HPDE6-E6E7 (cell line): ENCODE data around the gene BMF.
A peak's percentile ranks its signal among the peaks of the same experiment; 100 is the strongest.
"Not testable (repeated sequence)": the region's sequence is repeated elsewhere in the genome, so short reads cannot be mapped to it uniquely, and the experiment has no call there.

Source experiments
- DNase-seq: peaks from one replicate; pipeline ENCODE4 v3.0.0; 2011; ENCODE audit warnings: missing footprints; ENCODE audit errors: extremely low spot score

The BMF gene

DNA sequence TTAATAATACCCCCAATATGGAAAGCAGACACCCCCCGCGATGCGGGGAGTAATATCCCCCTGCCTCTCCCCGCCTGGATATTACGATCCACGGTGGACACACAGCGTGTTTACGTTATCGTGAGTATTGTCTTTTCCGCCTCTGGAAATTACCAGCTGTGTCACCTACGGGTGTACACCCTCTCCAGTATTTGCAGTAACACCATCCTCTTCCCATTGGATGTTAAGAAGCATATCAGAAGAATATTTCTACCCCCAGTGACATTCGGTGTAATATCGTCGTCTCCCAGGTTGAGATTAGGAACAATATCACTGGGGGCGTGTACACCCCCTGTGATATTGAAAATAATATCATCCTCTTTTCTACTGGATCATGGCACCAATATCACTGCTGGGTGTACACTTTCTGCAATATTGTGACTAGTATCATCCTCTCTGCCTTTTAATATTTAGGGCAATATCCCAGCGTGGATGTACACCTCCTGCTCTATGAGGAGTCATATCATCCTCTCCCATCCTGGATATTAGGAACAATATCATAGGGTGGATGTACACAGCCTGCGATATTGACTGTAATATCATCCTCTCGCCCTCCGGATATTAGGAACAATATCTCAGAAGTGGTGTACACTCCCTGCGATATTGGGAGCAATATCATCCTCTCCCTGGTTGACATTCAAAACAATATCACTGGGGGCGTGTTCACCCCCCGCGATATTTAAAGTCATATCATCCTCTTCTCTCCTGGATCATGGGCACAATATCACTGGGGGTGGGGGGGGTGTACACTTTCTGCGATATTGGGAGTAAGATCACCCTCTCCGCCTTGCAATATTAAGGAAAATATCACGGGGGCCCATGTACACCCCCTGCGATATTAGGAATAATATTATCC lies 20.3 kb upstream of the BMF start:
- DNase-seq = no peak

DNA sequence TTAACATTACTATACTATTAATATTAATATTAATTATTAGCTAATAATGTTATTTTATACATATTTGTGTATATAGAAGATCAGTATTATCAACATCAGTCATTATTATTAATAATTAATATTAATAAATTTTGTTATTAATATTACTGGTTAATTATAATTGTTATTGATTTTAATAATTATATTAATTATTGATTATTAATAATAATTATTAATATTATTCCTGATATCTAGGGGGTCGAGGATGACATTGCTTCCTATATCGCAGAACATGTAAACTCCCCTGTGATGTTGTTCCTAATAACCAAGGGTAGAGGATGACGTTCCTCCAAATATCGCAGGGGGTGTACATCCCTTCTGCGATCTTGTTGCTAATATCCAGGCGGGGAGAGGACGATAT lies 17.3 kb upstream of the BMF start:
- no peak for DNase-seq

GRCh38 chr15:40124807-40125285 lies 16.2 kb upstream of the BMF start:
- not testable (repeated sequence) for DNase-seq

- not testable (repeated sequence) for DNase-seq
Measured at GRCh38 chr15:40124333-40124732, 15.7 kb upstream of the BMF start.

DNA sequence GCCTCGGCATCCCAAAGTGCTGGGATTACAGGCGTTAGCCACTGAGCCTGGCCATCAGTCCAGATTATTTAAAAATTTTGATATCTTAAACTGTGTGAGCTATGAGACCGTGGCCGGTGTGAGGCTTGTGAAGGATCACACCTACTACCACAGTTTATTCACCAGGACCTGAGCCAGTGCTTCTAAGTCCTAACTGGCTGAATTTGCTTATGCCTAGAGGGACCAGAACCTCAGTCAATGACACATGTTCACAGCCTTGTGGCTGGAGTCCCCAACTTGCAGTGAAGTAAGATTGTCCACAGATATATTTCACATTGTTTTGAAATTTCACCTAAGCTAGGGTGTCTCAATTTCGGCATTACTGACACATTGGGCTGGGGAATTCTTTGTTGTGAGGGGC lies 15.2 kb upstream of the BMF start:
- not testable (repeated sequence) for DNase-seq

- DNase-seq = not testable (repeated sequence)
Measured at GRCh38 chr15:40122989-40123388, 14.3 kb upstream of the BMF start.

DNA sequence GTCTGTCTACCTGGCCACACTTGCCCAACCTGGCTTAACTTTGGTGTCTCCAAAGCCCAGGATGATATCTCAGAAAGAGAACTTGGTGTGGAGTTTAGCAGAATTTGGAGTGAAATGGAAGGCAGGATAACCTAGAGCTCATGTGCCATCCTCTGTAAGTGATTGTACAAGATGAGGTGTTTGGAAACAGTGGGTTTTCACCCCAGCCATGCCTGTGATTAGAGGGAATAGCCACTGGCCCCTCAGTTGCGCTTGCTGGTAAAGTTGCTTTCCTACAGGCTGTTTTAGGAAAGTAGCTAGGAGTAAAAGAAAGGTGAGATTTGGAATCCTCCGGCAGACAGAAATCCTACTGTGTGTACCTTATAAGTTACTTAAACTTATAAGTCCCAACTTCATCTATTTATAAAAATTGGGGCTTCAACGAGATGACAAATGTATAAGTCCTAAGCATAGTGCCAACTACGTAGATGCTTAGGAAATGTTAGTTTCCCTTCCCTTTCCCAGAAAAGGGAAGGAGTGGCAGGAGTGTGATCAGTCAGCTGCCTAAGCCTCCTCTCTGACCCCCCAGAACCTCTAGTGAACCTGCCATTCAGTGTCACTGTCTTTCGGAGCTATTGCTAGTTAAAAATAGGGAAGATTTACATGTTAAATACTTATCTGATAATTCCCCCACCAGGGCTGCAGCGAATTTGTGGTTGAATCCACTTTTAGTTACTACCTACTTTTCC lies 13.4 kb upstream of the BMF start:
- no peak for DNase-seq

GRCh38 chr15:40118473-40118872 lies 9.8 kb upstream of the BMF start:
- DNase-seq = no peak

- DNase-seq = no peak
Measured at GRCh38 chr15:40115670-40116093, 7.0 kb upstream of the BMF start.

DNA sequence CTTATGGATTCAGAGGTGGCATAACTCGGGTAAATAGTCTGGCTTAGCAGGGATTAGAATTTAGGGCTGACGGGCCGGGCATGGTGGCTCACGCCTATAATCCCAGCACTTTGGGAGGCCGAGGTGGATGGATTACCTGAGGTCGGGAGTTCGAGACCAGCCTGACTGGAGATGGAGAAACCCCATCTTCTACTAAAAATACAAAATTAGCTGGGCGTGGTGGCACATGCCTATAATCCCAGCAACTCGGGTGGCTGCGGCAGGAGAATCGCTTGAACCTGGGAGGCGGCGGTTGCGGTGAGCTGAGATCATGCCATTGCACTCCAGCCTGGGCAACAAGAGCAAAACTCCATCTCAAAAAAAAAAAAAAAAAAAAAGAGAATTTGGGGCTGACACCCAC lies 6.4 kb upstream of the BMF start:
- not testable (repeated sequence) for DNase-seq

GRCh38 chr15:40114218-40114617 lies 5.5 kb upstream of the BMF start:
- no peak for DNase-seq

DNA sequence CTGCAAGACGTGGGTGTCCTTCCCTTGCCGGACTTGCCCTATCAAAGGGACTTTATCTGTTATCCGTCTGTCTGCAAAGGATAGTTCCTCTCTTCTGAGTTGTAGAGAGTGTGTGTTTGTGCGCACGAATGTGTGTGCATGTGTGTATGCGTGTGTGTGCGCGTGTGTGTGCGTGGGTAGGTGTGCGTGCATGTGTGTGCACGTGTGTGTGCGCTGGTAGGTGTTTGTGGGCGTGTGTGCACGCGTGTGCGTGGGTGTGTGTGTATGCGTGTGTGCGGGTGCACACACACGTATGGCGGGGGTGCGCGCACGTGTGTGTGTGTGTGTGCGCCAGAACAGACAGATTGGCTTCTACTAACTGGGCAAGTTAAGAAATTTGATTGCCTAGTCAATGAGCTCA lies 4.1 kb upstream of the BMF start:
- DNase-seq = no peak

GRCh38 chr15:40111888-40112287 lies 3.2 kb upstream of the BMF start:
- no peak for DNase-seq

GRCh38 chr15:40110866-40111550 lies 2.3 kb upstream of the BMF start:
- no peak for DNase-seq

DNA sequence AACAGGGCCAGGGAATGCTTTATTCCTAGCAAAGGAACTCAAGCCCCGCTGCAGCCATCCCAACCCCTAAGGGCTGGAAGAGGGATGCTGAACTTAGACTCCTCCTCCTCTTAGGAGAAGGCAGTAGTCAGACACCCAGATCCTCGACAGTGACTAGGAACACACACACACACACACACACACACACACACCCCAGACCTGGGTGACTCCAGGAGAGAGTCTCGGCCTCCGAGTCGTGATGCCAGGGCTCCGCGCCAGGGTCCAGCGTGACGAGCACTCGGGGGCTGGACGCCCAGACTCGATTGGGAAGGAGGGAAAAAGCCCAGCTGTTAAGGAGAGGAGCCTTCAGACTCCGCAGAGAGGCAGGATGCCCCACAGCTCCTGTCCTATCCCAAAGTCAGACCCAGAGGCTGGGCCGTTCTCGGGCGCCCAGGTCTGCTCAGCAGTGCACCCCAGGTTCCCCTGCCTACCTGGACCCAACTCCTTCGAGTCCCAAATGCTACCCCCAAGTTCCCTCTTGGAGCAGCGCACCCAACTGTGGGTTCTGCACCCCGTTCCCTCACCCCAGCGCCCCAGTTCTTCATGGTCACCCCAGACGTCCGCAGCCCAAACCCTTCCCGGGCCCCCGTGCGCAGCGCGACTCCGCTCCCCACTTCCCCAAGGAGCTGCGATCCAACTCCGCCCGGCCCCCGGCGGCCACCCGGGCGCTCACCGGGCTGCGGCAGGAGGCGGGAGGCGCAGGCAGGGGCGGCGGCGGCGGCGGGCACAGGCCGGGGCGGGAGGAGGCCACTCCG lies 421 bp downstream of the BMF start:
- DNase-seq = no peak

- DNase-seq = peak; percentile 87
Measured at GRCh38 chr15:40106203-40107161, 2.2 kb downstream of the BMF start.

- no peak for DNase-seq
Measured at GRCh38 chr15:40105517-40106202, 3.0 kb downstream of the BMF start.

DNA sequence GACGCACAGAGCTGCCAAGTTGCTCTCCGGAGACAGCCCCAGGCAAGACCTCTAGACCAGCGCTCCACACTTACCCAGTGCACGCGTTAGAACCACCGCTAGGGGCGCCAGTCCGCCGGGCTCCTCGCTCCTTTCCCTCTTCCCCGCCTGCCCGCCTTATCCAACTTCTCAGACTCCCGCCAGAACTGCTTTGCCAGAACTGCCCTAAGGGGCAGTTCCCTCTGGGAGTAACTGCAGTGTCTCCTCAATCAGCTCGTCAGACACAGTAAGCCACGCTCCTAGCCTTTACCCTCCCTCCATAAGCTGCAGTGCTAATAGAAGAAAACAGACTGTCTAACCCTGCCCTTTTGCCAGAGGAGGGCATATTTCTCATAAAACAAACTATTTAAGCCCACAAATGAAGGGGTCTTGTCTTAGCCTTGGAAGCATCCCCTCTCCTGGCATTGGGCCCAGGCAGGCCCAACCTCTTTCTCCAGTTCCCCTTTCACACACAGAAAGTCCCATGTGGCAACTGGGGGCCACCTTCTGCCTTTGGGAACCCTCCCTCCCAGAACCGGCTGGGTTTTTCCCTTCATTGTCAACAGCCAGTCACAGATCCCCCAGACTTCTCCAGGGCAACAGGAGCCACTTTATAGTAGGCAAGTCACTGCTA lies 3.7 kb downstream of the BMF start:
- no peak for DNase-seq

DNA sequence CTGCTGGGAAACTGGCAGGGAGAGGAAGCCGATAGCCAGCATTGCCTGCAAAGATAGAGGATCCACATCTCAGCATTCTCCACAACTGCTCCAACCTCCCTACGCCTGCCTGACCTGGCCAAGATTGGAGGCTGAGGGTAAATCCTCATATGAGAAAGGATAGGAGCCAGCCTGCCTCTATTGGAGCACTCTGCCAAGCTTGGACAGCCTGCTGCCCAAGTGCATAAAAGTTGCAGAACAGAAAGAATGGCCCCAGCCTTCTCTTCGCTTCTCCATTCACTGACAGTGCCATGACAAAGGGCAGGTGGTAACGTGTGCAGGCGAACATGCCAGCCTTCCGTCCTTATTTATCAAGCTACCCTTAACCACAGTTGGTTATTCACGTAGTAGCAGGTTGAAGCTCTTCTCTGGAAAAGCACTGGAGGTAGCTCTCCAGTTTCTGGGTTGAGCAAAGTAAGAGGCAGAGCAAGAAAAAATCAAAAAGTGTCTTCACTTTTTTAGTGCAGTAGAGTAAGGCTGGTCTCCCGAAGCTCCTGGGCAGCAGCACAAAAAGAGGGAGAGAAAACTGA lies 4.3 kb downstream of the BMF start:
- DNase-seq = no peak
